Activated gamma-delta T cell (primary cell): ENCODE measurements around the gene SYTL1.

ENCODE experiments used
- DNase-seq: peaks from one replicate; lab custom pipeline; 2025; lab: John Stamatoyannopoulos, UW
- total RNA-seq, 2 donors: gene quantifications; one replicate each; lab custom pipeline; 2026; lab: John Stamatoyannopoulos, UW

The SYTL1 gene, protein sequence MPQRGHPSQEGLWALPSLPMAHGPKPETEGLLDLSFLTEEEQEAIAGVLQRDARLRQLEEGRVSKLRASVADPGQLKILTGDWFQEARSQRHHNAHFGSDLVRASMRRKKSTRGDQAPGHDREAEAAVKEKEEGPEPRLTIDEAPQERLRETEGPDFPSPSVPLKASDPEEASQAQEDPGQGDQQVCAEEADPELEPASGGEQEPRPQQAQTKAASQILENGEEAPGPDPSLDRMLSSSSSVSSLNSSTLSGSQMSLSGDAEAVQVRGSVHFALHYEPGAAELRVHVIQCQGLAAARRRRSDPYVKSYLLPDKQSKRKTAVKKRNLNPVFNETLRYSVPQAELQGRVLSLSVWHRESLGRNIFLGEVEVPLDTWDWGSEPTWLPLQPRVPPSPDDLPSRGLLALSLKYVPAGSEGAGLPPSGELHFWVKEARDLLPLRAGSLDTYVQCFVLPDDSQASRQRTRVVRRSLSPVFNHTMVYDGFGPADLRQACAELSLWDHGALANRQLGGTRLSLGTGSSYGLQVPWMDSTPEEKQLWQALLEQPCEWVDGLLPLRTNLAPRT
- 115 to 196 reads per million in 2 donors for total RNA-seq

DNA sequence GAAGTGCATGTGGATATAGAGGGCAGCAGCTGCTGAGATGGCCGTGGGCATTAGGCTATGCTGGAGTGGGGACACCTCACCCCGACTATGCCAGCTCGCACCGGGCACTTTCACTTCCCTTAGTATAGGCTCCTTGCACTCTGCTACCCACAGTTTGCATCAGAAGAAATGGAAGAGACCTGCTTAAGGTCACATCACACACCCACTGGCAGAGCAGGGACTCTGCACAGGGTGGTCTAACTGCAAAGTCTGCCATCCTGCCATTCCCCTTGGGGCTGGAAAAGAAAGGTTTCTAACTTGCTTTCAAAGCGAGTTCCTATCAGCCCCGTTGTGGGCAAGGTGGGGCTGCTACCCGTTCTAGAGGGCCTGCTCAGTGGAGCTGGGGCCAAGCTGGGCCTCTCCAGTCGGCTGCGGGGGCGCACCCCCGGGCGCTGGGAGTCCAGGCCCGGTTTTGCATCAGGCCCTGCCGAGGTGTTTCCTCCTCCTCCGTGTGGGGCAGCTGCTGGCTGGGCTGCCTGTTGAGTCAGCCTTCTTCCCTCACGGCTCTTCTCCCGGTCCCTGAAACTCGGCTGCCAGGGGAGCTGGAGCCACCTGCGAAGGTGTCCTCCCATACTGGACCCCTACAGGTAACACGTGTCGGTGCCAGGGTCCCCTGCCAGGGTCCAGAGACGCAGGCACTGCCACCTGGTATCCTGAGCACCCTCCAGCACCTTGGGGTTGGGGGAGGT lies at the start of gene SYTL1:
SYTL1 (plus strand) TSS at position 498 of the 728 bp plus-strand sequence. CDS start 3,313 bp downstream, outside the sequence.
- DNase-seq: peak; percentile 61

DNA sequence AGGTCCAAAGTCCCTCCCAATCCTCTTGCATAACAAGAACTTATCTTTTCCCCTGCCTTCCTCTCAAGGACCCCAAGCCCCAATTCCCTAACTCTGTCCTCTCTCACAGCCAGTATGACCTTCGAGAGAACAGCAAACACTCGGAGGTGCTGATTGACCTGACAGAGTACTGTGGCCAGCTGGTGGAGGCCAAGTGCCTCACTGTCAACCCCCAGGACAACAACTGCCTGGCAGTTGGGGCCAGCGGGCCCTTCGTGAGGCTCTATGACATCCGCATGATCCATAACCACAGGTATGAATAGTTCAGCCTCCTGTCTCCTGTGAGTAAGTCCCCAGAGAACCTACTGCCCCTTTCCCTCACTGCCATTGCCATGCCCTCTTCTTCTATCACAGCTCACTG lies 49.7 kb upstream of the SYTL1 start:
- no peak for DNase-seq

DNA sequence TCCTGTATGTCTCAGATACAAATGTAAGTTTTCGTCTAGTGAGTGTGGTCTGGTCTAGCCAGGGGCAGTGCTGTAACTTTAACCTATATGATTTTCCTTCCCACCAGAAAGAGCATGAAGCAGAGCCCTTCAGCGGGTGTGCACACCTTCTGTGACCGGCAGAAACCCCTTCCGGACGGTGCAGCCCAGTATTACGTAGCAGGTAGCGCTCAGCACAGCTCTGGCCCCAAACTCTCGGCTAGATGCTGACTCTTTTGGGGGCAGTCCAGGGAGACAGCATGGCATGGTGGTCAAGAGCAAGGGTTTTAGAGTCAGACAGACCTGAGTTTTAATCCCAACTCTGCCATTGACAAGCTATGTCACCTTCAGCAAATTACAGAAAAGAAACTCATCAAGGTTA lies 47.9 kb upstream of the SYTL1 start:
- DNase-seq: no peak

DNA sequence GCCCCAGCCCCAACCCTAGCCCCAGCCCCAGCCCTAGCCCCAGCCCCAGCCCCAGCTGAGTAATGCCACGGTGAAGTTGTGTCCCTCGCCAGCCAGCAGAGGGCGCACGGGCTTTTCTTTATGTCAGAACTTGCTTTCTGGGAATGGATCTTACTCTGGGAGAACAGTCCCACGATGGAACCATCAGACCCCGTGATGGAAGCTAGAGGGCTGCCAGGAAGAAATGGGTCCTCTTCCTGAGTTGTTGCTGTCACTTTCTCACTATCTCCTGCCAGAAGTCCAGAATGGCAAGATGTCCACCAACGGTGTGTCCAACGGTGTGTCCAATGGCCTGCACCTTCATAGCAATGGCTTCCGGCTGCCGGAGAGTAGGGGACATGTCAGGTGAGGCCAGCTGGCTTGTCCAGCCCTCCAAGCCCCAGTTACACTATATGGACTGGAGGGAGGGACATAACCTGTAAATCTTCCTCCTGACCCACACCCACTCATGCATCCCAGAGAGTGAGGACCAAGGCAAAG lies 45.0 kb upstream of the SYTL1 start:
- peak; percentile 19 for DNase-seq

DNA sequence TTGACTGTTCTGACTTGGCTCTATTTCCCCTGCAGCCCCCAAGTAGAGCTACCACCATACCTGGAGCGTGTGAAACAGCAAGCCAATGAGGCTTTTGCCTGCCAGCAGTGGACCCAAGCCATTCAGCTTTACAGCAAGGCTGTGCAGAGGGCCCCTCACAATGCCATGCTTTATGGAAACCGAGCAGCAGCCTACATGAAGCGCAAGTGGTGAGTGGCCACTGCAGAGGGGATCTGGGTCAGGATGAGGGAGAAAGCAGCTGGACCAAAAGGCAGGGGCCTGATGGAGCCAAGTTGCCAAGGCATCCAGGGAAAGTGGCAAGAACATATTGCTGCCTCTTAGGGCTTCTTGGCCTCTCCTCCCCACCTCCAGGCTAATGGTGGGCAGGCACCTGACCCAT lies 43.9 kb upstream of the SYTL1 start:
- DNase-seq: no peak

DNA sequence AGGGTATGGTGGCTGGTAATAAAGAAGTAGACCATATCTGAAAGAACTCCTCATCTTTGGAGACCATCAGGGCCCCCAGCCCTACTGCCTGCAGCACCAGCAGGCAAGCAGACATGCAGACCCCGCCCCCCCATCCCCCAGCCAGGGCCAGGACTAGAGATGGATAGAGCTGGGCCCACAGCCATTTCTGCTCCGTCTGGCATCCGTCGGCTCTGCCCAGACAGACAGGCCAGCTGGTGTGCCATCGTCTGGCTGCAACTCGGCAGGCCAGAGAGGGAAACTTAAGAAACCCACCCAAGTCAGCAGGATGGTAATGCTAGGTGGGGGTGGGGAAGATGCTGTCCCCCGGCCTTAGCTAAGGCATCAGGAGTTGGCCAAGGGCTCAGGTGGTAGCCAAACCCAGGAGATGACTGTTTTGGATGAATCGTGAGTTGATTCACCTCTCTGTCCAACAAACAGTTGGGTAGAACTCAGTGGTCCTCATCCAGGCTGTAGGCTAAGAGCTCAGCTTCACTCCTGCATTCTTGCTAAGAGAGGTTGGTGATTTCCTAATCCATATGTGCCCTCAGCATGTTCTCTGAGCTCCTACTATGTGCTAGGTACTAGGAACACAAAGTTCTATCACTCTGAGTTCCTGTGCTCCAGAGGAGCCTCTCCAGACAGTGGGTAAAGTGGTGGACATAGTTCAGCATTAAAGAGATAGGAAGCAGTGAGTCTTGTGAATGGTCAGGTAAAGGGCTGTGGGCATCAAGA lies 43.0 kb upstream of the SYTL1 start:
- no peak for DNase-seq

DNA sequence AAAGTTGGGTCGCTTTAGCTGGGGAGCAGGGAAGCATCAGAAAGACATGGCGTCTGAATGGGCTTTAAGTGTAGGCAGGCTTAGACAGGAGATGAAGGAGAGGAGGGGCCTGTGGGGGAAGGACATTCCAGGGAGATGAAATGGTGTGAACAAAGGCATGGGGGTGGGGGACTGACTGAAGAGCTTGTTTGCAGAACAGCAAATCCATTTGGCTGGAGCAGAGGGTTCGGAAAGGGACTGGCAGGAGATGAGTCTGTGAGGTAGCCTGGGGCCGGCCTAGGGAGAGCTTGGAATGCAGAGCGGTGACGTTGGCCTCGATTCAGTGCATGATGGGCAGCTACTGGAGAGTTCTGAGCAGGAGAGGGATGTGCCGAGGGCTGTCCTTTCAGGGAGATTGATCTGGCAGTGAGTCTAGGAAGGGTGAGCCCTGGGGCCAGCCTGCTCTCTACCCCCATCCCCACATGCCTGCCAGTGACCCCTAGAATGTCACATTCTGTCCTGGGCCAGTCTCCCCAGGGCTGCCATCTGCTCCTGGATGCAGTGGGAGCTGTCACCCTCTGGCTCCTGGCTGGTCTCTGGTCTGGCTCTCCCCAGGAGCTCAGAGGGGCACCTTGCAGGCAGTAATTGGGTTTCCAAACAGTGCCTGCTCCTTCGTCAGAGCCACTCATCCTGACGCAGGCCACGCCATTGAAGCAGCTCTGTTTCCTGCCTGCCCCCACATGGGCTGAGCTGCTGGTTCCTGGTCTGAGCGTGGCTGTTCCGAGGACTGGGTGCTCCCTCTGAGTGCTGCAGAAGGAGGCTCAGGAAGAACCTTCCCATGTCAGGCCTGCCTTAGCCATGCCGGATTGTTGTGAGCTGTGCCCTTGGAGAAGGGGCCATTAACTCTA lies 42.2 kb upstream of the SYTL1 start:
- no peak for DNase-seq

DNA sequence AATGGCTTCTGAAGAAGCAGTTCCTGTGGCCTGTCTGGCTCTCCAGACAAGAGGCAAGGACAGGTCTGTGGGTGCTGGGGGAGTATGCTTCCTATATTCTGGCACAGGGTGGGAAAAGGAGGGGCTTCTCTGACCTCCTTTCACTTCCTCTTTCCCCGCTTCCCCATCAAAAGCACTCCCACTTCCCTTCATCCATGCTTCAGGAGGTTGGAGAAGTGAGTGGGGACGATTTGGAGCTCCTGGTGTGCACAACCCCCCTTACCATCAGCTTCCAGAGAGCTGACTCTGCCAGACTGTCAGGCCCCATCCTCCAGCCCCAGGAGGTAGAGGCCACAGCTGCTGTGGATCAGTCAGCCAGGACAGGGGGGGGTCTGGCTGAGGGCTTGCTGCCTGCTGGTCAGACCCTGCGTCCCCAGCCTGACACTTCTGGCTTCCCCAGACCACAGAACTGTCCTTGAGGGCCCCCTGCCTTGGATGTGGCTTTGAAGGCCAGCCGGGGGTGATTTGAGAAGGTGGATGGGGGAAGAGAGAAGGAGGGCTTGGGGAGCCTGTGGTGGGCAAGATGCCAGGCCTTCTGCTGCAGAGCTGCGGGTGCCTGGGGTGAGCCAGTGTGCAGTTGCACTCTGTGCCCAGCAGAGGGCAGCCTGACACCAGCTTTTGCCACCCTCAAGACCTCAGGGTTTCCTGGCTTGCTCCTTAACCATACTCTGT lies 41.3 kb upstream of the SYTL1 start:
- DNase-seq: peak; percentile 26

DNA sequence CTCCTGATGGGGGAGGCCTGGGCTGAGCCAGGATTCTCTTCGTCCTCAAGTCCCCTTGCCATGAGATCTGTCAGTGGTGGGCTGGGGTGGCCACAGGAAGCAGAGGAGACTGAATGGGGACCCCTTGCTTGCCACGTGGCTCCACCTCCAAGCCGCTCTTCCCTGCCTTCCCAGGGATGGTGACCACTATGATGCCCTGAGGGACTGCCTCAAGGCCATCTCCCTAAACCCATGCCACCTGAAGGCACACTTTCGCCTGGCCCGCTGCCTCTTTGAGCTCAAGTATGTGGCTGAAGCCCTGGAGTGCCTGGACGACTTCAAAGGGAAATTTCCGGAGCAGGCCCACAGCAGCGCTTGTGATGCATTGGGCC lies 40.8 kb upstream of the SYTL1 start:
- DNase-seq: no peak

DNA sequence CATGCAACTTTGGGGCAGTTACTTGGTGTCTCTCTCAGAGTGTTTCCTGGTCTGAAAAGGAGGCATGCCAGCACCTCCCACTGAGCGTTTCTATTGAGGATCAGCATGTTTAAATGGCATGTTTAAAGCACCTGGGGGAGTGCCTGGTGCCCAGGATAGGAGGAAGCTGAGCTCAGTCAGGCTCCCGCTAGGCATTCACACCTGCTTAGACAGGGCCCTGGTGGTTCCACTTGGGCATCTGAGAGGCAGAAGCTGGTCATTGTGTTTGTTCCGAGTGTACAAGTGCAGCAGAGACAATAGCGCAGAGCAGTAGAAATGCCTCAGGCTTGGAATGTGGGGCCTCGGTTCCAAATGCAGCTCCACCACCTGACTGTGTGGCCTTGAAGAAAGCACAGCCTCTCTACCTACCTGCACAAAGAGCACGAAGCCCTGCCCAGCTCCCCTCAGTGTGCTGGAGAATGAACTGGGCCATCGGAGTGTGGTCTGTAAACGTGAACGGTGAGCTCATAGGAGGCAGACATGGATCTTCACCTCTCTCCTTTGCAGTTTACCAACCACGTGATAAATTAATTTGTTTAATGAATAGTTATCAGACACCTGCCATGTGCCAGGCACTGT lies 40.1 kb upstream of the SYTL1 start:
- no peak for DNase-seq

DNA sequence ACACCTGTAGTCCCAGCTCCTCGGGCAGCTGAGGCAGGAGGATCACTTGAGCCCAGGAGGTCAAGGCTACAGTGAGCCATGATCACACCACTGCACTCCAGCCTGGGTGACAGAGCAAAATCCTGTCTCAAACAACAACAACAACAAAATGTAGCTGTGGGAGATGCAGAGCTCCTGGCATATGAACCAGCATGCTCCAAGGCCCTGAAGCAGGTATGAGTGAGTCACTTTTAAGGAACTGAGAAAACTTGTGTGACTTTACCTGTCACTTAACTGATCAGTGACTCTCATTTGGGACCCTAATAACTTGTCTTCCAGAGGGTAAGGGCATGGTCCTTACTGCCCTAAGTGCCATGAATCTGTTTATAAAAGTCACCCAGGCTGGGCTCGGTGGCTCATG lies 39.2 kb upstream of the SYTL1 start:
- DNase-seq: no peak

DNA sequence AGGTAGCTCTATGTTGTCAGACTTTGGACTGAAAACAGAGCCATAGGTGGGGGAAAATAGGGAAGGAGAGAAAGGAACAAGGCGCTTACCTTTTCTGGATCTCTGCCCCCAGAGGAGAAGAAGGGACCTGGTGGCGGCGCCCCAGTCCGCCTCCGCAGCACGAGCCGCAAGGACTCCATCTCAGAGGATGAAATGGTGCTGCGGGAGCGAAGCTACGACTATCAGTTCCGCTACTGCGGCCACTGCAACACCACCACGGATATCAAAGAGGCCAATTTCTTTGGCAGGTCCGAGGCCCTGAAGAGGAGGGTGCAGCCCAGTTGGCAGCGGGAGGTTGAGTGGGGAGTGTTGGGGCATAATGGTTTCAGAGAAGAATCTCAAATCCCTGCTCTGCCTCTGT lies 38.3 kb upstream of the SYTL1 start:
- DNase-seq: no peak

DNA sequence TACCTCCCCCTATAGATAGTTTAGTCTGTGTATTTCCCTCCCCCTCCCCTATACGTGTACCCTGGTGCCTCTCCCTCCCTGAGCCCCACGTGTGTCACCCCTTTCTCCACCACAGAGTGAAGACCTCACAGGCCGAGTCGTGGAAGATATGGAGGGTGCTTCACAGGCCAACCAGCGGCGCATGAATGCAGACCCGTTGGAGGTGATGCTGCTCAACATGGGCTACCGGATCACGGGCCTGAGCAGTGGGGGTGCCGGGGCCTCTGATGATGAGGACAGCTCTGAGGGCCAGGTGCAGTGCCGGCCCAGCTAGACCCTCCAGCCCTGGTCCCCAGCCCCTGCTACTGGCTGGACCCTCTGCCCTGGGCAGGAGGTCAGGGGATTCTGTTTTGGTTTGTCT lies 35.8 kb upstream of the SYTL1 start:
- no peak for DNase-seq

DNA sequence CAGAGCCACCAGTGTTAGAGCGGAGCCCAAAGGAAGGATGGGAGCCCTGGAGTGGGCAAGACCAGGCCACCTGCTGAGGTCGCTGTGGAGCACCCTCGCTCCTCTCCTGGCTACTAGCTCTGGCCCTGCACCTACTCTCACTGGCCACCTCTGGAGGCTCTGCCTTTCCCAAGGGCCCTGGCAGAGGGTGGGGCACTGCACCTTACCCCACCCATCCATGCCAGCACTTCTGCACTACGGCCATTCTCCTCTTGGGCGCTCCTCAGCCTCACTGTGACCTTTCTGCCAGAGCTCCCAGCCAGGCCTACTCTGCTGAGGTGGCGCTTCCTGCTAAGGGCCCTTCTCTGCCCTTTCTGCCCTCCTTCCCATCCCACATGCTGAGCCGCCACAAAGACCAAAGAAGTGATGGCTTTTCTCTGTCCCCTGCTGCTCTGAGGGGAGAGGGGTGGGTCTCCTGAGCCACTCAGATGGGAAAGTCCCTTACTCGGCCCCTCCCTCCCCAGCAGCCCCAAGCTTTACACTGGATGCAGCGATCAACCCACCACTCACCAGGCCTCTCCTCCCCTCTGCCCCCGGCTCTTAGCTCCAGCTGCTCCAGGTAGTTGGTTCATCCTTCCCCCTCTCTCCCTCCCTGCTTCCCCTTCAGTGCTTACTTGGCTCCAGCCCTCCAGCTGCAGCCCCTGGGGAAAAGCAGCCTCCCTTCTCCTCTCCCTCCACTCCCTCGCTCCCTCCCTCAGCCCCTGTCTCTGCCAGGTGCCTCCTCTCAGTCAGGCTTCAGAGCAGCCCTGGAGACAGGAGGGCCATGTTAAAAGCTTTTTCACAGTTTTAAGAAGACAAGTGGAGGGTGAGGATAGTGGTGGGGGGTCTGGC lies 34.7 kb upstream of the SYTL1 start:
- no peak for DNase-seq

DNA sequence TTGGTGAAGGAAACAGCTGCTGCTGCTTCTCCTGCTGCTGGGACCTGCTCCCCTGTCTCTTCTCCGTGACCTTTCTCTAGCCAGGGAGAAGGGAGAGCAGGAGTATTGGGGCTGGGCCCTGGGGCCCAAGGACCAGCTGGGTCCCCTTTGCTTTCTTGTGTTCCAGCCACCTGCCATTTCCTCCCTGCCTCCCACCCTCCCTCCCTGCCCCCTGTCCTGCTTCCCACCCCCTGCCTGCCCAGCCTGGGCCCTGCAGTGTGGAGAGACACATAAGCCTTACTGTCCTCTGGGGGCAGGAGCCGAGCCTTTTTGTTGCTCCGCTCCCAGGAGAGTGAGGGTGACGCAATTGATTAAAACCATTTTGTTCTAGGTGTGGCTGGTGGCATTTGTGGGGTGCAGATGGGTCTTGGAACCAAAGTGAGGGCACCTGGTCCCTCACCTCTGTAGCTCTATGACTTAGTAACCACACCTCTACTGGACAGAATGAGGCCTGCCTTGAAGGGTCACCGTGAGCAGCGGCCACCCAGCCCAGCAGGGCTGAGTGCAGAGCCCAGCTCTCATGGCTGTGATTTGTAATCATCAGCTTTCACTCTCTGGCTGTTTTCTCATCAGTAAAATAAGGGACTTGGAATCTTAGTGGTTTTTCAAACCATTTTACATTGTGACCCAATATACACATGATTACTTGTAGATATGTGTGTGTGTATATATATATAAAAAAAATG lies 33.8 kb upstream of the SYTL1 start:
- no peak for DNase-seq

DNA sequence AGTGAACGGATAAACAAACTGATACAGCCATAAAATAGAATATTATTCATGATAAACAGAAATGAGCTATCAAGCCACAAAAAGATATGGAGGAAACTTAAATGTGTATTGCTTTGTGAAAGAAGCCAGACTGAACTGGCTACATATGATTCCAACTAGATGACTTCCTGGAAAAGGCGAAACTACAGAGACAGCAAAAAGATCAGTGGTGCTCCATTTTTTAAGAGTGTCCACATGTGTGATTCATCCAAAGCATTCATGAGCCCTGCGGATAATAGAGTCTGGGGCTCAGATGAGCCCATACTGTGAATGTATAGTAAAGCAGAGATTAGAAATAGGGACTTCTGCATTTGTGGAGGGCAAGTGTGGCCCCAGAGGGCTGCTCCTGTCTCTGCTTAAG lies 27.7 kb upstream of the SYTL1 start:
- DNase-seq: no peak

DNA sequence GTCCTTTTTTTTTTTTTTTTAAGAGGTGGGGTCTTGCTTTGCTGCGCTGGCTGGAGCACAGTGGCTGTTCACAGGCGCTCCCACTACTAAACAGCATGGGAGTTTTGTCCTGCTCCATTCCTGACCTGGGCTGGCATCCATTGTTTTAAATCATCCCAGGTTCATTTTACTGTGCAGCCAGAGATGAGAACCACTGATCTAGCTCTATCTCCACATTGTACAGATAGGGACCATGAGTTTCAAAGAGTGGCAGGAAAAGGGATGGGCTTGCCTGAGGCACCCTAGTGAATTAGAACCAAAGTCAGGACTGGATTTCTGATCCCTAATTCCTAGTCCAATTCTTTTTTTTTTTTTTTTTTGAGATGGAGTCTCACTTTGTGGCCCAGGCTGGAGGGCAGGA lies 27.1 kb upstream of the SYTL1 start:
- no peak for DNase-seq

DNA sequence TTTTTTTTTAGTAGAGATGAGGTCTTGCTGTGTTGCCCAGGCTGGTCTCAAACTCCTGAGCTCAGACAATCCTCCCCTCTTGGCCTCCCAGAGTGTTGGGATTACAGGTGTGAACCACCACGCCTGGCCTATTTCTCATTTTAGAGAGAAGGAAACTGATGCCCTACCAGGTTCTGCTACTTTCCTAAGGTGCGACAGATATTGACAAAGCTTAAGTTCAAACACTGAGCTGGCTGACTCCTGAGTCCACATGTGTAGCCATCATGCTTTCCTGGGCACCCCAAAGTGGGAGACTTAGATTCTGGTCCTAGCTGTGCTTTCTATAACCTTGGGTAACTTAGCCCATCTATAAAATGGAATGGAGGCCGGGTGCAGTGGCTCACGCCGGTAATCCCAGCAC lies 25.0 kb upstream of the SYTL1 start:
- DNase-seq: no peak
